ENCODE measurements around the gene TRIM37.

TRIM37 gene, protein sequence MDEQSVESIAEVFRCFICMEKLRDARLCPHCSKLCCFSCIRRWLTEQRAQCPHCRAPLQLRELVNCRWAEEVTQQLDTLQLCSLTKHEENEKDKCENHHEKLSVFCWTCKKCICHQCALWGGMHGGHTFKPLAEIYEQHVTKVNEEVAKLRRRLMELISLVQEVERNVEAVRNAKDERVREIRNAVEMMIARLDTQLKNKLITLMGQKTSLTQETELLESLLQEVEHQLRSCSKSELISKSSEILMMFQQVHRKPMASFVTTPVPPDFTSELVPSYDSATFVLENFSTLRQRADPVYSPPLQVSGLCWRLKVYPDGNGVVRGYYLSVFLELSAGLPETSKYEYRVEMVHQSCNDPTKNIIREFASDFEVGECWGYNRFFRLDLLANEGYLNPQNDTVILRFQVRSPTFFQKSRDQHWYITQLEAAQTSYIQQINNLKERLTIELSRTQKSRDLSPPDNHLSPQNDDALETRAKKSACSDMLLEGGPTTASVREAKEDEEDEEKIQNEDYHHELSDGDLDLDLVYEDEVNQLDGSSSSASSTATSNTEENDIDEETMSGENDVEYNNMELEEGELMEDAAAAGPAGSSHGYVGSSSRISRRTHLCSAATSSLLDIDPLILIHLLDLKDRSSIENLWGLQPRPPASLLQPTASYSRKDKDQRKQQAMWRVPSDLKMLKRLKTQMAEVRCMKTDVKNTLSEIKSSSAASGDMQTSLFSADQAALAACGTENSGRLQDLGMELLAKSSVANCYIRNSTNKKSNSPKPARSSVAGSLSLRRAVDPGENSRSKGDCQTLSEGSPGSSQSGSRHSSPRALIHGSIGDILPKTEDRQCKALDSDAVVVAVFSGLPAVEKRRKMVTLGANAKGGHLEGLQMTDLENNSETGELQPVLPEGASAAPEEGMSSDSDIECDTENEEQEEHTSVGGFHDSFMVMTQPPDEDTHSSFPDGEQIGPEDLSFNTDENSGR

DNA sequence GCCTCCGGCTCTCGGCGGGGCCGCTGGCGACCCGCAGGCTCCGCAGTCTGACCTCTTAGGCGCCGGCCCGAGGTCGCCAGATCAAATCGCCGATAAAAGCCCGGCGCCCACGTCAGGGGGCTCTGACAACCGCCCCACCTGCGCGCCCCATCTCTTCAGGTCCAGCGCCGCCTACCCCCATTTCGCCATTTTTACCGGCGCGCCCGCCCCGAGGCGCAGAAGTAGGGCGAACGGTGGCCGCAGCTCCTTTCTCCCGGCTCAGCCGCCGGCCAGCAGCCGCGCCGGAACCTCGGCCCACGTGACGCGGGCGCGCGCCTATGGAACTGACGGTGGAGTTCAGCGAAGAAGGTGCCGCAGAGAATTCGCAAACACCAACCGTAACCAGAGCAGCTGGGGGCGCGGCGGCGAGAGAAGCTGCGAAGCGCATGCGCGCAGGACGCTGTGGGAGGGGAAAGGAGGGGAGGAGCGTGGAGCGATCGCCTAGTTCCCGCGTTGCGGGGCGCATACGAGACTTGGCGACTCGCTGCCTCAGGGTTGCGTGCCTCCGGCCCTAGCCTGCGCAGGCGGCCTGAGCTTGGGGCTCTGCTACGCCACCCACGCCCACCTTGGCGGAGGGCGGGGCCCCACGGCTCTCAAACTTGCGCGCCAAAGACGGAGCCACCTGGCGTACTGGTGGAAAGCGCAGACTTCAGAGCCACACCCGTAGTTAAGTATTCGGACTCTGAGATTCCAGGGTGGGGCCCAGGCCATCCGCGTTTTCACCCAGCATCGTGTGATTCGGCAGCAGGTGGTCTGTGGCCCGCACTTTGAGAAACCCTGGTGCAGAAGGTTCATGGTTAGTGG, at the start of gene TRIM37:
Gene TRIM37 (minus strand): TSS at position 418 of the 843 bp plus-strand sequence. CDS start 419 bp downstream, outside the sequence.
- H3K27ac ChIP-seq (ENCODE audit: low read length) = peak within 1 kb of the TSS; percentile 6
- no peaks in the 10 kb centered on the region for H3K27me3 ChIP-seq (ENCODE audit: insufficient read depth, low read length)
- peak within 1 kb of the TSS; percentile 98 for H3K4me3 ChIP-seq (ENCODE audit: low read length)
- H3K4me1 ChIP-seq (ENCODE audit: insufficient read depth, low read length) = no peaks in the 10 kb centered on the region
- no peaks in the 10 kb centered on the region for H3K9me3 ChIP-seq (ENCODE audit: insufficient read depth, low read depth, low read length)
- H3K9ac ChIP-seq (ENCODE audit: low read depth, low read length) = peak within 1 kb of the TSS; percentile 90
- H3K36me3 ChIP-seq (ENCODE audit: insufficient read depth, low read depth, low read length) = peaks cover 36% of the 10 kb centered on the region

DNA sequence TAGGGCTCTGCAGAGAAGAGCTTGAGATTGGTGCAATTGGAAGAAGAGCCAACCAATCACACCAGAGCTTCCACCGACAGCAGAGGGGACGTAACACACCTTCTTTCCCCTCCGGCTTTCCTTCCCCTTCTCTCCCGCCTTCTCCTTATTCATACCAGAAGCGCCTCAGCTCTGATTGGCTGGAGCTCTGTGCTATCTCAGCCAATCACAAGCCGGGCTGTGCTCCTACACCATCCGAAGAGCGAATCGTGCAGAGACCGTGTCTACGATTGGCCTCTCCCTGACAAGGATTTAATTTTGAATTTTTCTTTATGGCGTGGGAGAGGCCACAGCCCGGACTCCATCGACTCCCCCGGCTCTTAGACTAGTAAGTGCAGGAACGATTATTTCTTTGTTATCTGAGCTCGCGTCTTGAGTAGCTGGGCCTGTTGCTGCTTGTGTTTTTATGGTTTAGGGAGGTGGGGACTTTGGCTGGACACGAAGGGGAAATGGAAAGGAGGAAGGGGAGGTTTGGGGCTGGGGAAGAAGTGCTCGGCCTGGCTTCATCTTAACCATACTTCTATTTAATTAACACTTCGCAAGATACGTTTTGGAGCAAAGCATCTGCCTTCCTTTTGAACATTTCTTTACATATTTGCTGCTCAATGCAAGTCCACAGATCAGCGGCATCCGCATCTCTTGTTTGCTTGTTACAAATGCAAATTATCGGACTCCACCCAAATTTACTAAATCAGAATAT, 48.9 kb upstream of the TRIM37 start, which contains the start of gene PRR11:
Gene PRR11 (plus strand): TSS at position 308 of the 739 bp plus-strand sequence. CDS start 14,007 bp downstream, outside the sequence.
- peak within 1 kb of the TSS; percentile 95 for H3K4me3 ChIP-seq (ENCODE audit: low read length)
- peaks cover 5% of the 10 kb centered on the region; the same call in 1 of the 2 replicates for H3K36me3 ChIP-seq (ENCODE audit: insufficient read depth, low read depth, low read length)
- peaks cover 29% of the 10 kb centered on the region for H3K4me1 ChIP-seq (ENCODE audit: insufficient read depth, low read length)
- H3K27ac ChIP-seq (ENCODE audit: low read length) = peak within 1 kb of the TSS; percentile 85
- peak within 1 kb of the TSS; percentile 99 for H3K9ac ChIP-seq (ENCODE audit: low read depth, low read length)
- H3K27me3 ChIP-seq (ENCODE audit: insufficient read depth, low read length) = no peaks in the 10 kb centered on the region
- no peaks in the 10 kb centered on the region for H3K9me3 ChIP-seq (ENCODE audit: insufficient read depth, low read depth, low read length)

DNA sequence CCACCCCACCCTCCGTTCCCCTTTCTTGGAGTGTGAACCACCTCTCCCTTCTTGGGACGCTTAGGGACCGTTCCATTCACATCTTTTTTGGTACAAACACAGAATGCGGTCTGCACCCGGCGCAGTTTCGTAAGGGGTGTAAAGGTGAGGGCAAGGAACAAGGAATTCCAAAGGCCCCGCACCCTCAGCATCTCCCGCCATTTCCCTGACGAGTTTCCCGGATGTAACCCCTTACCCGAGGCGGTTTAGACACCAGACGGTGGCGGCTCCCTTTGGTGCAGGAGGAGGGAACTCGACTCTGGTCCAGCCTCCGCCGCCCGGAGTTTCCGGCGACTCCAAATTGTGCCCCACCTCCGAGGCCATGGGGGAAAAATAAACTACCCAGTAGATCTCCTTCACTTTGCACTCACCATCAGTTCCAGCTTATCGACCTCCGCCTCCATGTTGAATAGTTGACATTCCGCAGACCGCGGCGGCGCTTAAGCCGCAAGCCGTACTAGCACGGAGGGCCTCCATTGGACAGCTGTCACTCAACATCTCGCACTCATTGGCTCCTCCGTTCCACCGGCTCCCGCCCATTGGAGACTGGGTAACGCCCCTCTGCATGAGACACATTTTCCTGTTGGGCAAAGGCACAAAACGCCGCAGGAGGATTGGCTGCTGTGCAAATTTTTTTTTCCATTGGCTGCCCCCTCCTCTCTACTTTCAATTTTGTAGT, 48.2 kb upstream of the TRIM37 start, which contains the start of gene SKA2:
Gene SKA2 (minus strand): TSS at position 466 of the 718 bp plus-strand sequence. CDS start 23 bp downstream, at position 443.
- Histone ChIP-seq H3K4me1 (ENCODE audit: insufficient read depth, low read length) (peaks cover 29% of the 10 kb centered on the region), H3K9me3 (ENCODE audit: insufficient read depth, low read depth, low read length) (no peaks in the 10 kb centered on the region), H3K36me3 (ENCODE audit: insufficient read depth, low read depth, low read length) (0 out of 2 replicates have a peak, but pooled peaks cover 3% of the 10 kb centered on the region), H3K4me3 (ENCODE audit: low read length) (peak within 1 kb of the TSS; percentile 95), H3K9ac (ENCODE audit: low read depth, low read length) (peak within 1 kb of the TSS; percentile 99), H3K27me3 (ENCODE audit: insufficient read depth, low read length) (no peaks in the 10 kb centered on the region), H3K27ac (ENCODE audit: low read length) (peak within 1 kb of the TSS; percentile 85)

DNA sequence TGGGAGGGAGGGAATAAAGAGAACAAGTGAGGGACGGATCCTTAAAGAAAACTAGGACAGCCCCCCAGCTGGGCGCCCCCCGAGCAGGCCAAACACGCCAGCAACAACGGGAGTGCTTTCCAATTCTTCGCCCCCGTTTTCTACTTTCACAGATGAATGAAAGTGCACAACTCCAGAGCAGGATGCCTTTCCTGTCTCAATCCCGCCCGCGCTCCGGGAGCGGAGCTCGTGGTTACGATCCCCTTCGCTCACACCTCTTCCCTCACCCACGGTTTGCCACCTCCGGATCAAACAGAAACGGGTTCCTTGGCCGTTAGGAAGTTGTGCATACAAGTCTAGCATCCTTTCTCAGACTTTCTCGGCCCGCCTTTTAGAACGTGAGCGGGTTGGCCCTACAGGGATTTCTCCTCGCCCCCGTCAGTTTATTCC, 47.6 kb upstream of the TRIM37 start:
- 0 out of 2 replicates have a peak, but pooled peaks cover 2% of the 10 kb centered on the region for H3K36me3 ChIP-seq (ENCODE audit: insufficient read depth, low read depth, low read length)
- H3K27me3 ChIP-seq (ENCODE audit: insufficient read depth, low read length) = no peaks in the 10 kb centered on the region
- peak overlapping the region; percentile 85 for H3K27ac ChIP-seq (ENCODE audit: low read length)
- peaks cover 29% of the 10 kb centered on the region for H3K4me1 ChIP-seq (ENCODE audit: insufficient read depth, low read length)
- peak overlapping the region; percentile 99 for H3K9ac ChIP-seq (ENCODE audit: low read depth, low read length)
- H3K9me3 ChIP-seq (ENCODE audit: insufficient read depth, low read depth, low read length) = no peaks in the 10 kb centered on the region
- H3K4me3 ChIP-seq (ENCODE audit: low read length) = peak overlapping the region; percentile 95

DNA sequence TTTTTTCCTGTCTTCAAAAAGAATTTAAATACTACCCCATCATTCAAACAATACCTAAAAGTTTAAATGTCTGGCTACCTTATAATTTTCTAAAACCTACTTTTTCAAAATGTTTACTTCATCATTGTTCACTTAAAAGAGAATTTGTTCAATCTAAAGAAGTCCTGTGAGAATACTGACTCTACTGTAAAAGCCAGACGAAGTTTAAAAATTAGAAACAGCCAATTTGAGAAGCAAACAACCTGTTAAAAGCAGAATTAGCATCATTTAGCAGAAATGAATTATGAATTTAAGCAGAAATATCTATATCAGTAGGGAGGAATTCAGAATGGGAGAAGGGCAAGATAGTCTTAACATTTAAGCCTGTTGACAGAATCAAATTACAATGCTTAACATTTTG, 46.2 kb upstream of the TRIM37 start:
- no peaks in the 10 kb centered on the region for H3K27me3 ChIP-seq (ENCODE audit: insufficient read depth, low read length)
- H3K27ac ChIP-seq (ENCODE audit: low read length) = no peak overlapping the region
- no peaks in the 10 kb centered on the region for H3K9me3 ChIP-seq (ENCODE audit: insufficient read depth, low read depth, low read length)
- H3K36me3 ChIP-seq (ENCODE audit: insufficient read depth, low read depth, low read length) = no peaks in the 10 kb centered on the region
- peak overlapping the region; percentile 95 for H3K4me3 ChIP-seq (ENCODE audit: low read length)
- H3K4me1 ChIP-seq (ENCODE audit: insufficient read depth, low read length) = peaks cover 29% of the 10 kb centered on the region
- H3K9ac ChIP-seq (ENCODE audit: low read depth, low read length) = peak overlapping the region; percentile 99; the same call in 1 of the 2 replicates

DNA sequence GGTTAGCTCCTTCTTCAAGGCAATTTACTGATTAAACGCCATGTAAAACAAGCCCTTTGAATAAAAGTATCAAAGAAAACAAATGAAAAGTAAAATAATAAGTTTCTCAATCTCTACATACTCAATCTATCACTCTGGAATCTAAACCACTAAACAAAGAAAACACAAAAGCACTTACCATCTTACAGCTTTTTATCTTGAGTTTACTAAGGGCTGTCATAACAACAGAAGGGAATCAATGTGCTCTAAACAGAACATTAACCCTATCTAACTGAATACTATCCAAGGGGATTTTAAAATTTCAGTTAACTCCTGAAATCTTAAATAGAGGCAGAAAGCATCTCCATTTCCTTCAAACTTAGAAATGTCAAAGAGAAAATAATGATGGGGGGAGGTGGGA, 44.9 kb upstream of the TRIM37 start:
- H3K36me3 ChIP-seq (ENCODE audit: insufficient read depth, low read depth, low read length) = no peaks in the 10 kb centered on the region
- H3K4me3 ChIP-seq (ENCODE audit: low read length) = peak overlapping the region; percentile 44; the same call in 1 of the 2 replicates
- peaks cover 26% of the 10 kb centered on the region for H3K4me1 ChIP-seq (ENCODE audit: insufficient read depth, low read length)
- no peak overlapping the region for H3K27ac ChIP-seq (ENCODE audit: low read length)
- peak overlapping the region; percentile 50; the same call in 1 of the 2 replicates for H3K9ac ChIP-seq (ENCODE audit: low read depth, low read length)
- H3K9me3 ChIP-seq (ENCODE audit: insufficient read depth, low read depth, low read length) = no peaks in the 10 kb centered on the region
- H3K27me3 ChIP-seq (ENCODE audit: insufficient read depth, low read length) = no peaks in the 10 kb centered on the region

DNA sequence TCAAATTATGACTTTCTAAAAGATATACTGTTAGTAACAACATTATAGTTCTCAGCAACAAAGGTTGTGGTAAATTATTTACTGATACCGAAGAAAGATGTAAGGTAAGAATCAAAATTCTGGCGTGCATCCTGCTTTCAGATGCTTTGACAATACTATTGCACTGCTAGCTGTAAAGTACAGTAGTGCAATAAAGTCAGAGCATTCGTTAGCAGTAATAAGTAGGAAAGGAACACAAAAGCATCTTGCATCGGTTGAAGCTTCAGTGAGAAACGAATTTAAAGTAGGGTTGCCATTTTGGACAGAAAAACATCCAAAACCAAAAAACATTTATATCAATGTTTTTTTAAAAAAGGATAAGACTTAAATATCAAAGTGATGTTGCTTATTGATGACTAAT, 44.3 kb upstream of the TRIM37 start:
- no peak overlapping the region for H3K9ac ChIP-seq (ENCODE audit: low read depth, low read length)
- H3K36me3 ChIP-seq (ENCODE audit: insufficient read depth, low read depth, low read length) = no peaks in the 10 kb centered on the region
- peaks cover 26% of the 10 kb centered on the region for H3K4me1 ChIP-seq (ENCODE audit: insufficient read depth, low read length)
- peak overlapping the region; percentile 24; the same call in 1 of the 2 replicates for H3K4me3 ChIP-seq (ENCODE audit: low read length)
- H3K27me3 ChIP-seq (ENCODE audit: insufficient read depth, low read length) = no peaks in the 10 kb centered on the region
- H3K9me3 ChIP-seq (ENCODE audit: insufficient read depth, low read depth, low read length) = no peaks in the 10 kb centered on the region
- no peak overlapping the region for H3K27ac ChIP-seq (ENCODE audit: low read length)

DNA sequence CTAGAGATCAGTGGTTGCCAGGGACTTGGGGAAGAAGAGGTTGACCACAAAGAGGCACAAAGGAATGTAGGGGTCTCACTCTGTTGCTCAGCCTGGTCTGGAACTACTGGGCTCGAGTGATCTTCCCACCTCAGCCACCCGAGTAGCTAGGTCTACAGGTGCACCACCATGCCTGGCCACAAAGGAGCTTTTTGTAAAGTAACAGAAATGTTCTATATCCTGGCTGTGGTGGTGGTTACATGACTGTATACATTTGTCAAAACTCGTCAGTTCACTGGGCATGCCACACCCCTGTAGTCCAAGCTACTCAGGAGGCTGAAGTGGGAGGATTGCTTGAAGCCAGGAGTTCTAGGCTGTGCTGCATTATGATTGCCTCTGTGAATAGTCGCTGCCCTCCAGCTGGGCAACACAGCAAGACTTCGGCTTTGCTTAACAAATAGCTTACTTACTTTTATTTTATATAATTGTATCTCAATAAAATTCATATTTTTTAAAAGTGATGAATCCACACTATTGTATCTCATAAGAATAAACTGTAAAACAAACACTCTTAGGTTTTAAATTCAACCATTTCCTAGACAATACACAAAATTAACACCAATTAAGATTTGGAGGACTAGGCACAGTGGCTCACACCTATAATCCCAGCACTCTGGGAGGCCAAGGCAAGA, 43.3 kb upstream of the TRIM37 start:
- Histone ChIP-seq H3K36me3 (ENCODE audit: insufficient read depth, low read depth, low read length) (peaks cover 3% of the 10 kb centered on the region; the same call in 1 of the 2 replicates), H3K27ac (ENCODE audit: low read length) (no peak overlapping the region), H3K9ac (ENCODE audit: low read depth, low read length) (no peak overlapping the region), H3K27me3 (ENCODE audit: insufficient read depth, low read length) (no peaks in the 10 kb centered on the region), H3K4me3 (ENCODE audit: low read length) (no peak overlapping the region), H3K9me3 (ENCODE audit: insufficient read depth, low read depth, low read length) (no peaks in the 10 kb centered on the region), H3K4me1 (ENCODE audit: insufficient read depth, low read length) (peaks cover 26% of the 10 kb centered on the region)

DNA sequence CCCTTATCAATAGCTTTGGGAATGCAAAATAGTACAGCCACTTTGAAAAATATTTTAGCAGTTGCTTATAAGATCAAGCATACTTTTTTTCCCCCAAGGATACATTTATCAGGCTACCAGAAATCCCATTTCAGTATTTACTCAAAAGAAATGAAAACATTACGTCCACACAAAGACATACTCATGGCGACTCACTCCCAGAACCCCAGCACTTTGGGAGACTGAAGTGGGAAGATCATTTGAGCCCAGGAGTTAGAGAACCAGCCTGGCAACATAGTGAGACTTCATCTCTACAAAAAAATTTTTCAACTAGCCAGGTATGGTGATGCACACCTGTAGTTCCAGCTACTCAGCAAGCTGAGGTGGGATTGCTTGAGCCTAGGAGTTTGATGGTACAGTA, 42.4 kb upstream of the TRIM37 start:
- Histone ChIP-seq H3K9ac (ENCODE audit: low read depth, low read length) (no peak overlapping the region), H3K4me1 (ENCODE audit: insufficient read depth, low read length) (peaks cover 26% of the 10 kb centered on the region), H3K36me3 (ENCODE audit: insufficient read depth, low read depth, low read length) (peaks cover 8% of the 10 kb centered on the region; the same call in 1 of the 2 replicates), H3K4me3 (ENCODE audit: low read length) (no peak overlapping the region), H3K9me3 (ENCODE audit: insufficient read depth, low read depth, low read length) (no peaks in the 10 kb centered on the region), H3K27me3 (ENCODE audit: insufficient read depth, low read length) (no peaks in the 10 kb centered on the region), H3K27ac (ENCODE audit: low read length) (no peak overlapping the region)

Measured in iPS-20b (cell line).